ENCODE results near the gene PCSK2. TPM values are rescaled to one million over a fixed set of nuclear protein-coding genes. Genes with fewer than 3 reads are reported as not detected.

PCSK2 gene
- total RNA-seq, 4 donors from 2014 or later = 5.3 to 18.1 (median 10.9) TPM

DNA sequence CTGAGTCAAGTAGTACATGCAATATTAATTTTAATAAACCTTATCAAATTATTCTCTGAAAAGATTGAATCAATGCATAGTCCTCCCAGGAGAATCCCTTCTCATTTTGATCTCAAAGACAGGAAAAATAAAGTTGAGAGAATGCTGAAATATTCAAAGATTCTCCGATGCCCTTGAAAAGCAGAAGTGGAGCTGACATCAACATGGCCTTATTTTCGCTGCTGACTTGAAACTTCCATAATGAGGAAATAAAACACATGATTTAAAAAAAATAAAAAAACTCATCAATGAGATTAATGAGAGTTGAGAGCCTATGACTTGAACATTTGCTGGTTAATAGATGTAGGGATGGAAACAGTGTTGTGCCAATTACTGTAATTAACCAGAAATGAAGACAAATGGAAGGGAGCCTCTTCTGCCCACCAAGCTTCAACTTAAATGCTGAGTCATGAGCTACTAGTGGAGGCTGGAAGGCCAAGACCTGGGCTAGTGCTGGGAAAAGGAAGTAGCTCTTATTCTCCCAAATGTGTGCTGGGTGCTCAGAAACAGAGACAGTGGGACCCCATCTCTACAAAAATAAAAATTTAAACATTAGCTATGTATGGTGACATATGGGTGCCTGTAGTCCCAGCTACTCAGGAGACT, 164.4 kb downstream of the PCSK2 start:
- 80 to 85% methylated on average over 2 of the region's 2 CpGs for WGBS, 2 donors
- intact Hi-C loops (cut with DNase I; ENCODE audit: low total_unique reads) = no loop called here
- no peak for DNase-seq (ENCODE audit: low spot score in 2 of 2)
- no peak for TF ChIP-seq CTCF (IDR thresholded peaks at IDR 0.05)
- TF ChIP-seq POLR2A (IDR thresholded peaks at IDR 0.05) = no peak
- H3K4me3 ChIP-seq (ENCODE audit: low read depth, poor library complexity, severe bottlenecking) = no peak overlapping the region

GRCh38 chr20:17394411-17394810, 167.6 kb downstream of the PCSK2 start:
- TF ChIP-seq CTCF (IDR thresholded peaks at IDR 0.05) = no peak
- TF ChIP-seq POLR2A (IDR thresholded peaks at IDR 0.05) = no peak
- DNase-seq (ENCODE audit: low spot score in 2 of 2) = no peak
- intact Hi-C loops (cut with DNase I; ENCODE audit: low total_unique reads) = no loop called here
- 70 to 79% methylated on average over 5 of the region's 5 CpGs for WGBS, 2 donors
- no peak overlapping the region for H3K4me3 ChIP-seq (ENCODE audit: low read depth, poor library complexity, severe bottlenecking)

DNA sequence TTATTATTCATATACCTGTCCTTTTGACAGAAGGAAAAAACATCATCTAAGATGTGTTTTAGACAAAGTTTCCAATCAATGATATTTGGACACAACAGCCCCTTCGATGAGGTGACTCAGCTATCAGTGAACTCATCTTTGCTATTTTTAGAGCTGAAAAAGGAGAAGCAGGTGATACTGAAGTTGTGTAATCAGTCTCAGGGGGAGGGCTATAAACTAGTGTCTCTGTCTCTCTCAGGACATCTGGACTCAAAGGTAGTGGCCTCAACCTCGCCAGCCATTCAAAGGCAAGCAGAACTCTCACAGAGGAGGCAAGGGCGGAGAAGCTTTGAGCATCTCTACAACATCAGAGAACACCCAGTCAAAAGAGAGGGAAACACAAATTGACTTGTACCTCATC, 168.9 kb downstream of the PCSK2 start:
- intact Hi-C loops (cut with DNase I; ENCODE audit: low total_unique reads) = no loop called here
- H3K4me3 ChIP-seq (ENCODE audit: low read depth, poor library complexity, severe bottlenecking) = no peak overlapping the region
- TF ChIP-seq POLR2A (IDR thresholded peaks at IDR 0.05) (no peak), CTCF (IDR thresholded peaks at IDR 0.05) (no peak)
- DNase-seq (ENCODE audit: low spot score in 2 of 2) = no peak
- WGBS, 2 donors = 66 to 71% methylated on average over 3 of the region's 3 CpGs

DNA sequence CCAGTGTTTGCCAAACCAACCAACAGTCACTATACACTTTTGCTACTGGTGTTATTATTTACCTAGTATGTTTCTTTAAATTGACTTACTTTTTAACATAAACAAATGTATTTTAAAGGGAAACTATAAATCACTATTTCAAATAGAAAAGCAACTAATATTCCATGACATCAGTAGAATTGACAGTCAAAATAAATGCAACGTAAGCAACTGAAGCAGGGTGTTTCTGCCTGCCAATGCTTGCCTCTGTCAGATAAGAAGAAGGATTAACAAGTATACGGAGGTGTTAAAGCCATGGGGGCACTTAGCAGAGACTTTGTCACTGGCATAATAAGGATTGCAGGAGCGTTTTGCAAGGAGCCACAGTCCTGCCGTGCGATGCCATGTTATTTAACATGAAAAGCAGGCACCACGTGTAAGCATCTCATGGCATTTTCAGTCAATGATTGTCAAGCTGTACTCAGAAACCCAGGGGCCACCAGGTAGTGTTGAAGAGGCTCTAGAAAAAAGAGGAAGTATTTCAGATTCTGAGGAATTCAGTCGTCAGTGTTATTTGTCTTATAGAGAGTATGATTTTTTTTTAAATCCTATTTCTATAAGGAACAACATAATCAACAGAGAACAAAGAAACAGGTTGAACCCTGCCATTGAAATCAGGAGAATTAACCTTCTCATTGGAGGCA, 172.6 kb downstream of the PCSK2 start:
- 30 to 39% methylated on average over 7 of the region's 7 CpGs for WGBS, 2 donors
- DNase-seq (ENCODE audit: low spot score in 2 of 2) = no peak
- no peak for TF ChIP-seq POLR2A (IDR thresholded peaks at IDR 0.05)
- TF ChIP-seq CTCF (IDR thresholded peaks at IDR 0.05) = no peak
- intact Hi-C loops (cut with DNase I; ENCODE audit: low total_unique reads) = no loop called here
- no peak overlapping the region for H3K4me3 ChIP-seq (ENCODE audit: low read depth, poor library complexity, severe bottlenecking)

- 22 to 29% methylated on average over 4 of the region's 4 CpGs for WGBS, 2 donors
- no peak for TF ChIP-seq POLR2A (IDR thresholded peaks at IDR 0.05)
- no peak for TF ChIP-seq CTCF (IDR thresholded peaks at IDR 0.05)
- intact Hi-C loops (cut with DNase I; ENCODE audit: low total_unique reads) = no loop called here
These were observed 176.6 kb downstream of the PCSK2 start for GRCh38 chr20:17403461-17403860.

More at GRCh38 chr20:17403461-17403860, 176.6 kb downstream of the PCSK2 start:
- no peak overlapping the region for H3K4me3 ChIP-seq (ENCODE audit: low read depth, poor library complexity, severe bottlenecking)
- DNase-seq (ENCODE audit: low spot score in 2 of 2) = no peak

Data from lower leg skin (tissue), 4 donors.